H9 (cell line): ENCODE measurements around the gene THRB. TPM values are rescaled to one million over a fixed set of nuclear protein-coding genes. Genes with fewer than 3 reads are reported as not detected.

ENCODE experiments used
- DNase-seq: peaks from one replicate; pipeline ENCODE4 v3.0.0-alpha.2; 2017
- H2AFZ ChIP-seq: one replicate; pipeline ENCODE4 v1.6.1; 2013; ENCODE audit warnings: mild to moderate bottlenecking, low read length, control low read depth, moderate library complexity
- H2AK5ac ChIP-seq: 2 replicates; pipeline ENCODE4 v1.6.1; 2013; ENCODE audit warnings: low read length, control low read depth, mixed read lengths; ENCODE audit not compliant: insufficient read length
- H2BK120ac ChIP-seq: one replicate; pipeline ENCODE4 v1.6.1; 2013; ENCODE audit warnings: low read depth, mild to moderate bottlenecking, low read length, control low read depth, inconsistent platforms; ENCODE audit not compliant: poor library complexity, severe bottlenecking
- H2BK12ac ChIP-seq: 2 replicates; pipeline ENCODE4 v1.6.1; 2013; ENCODE audit warnings: low read length, control low read depth, mixed read lengths, low read depth; ENCODE audit not compliant: insufficient read length
- H2BK15ac ChIP-seq: 2 replicates; pipeline ENCODE4 v1.6.1; 2013; ENCODE audit warnings: low read depth, low read length, control low read depth
- H2BK20ac ChIP-seq: one replicate; pipeline ENCODE4 v1.6.1; 2013; ENCODE audit warnings: low read depth, mild to moderate bottlenecking, low read length, control low read depth, inconsistent platforms; ENCODE audit not compliant: poor library complexity, severe bottlenecking
- H2BK5ac ChIP-seq: 2 replicates; pipeline ENCODE4 v1.6.1; 2013; ENCODE audit warnings: low read length, control low read depth, mixed read lengths; ENCODE audit not compliant: insufficient read length
- H3K14ac ChIP-seq: 2 replicates; pipeline ENCODE4 v1.6.1; 2013; ENCODE audit warnings: low read length, control low read depth; ENCODE audit not compliant: insufficient read depth
- H3K18ac ChIP-seq: 2 replicates; pipeline ENCODE4 v1.6.1; 2013; ENCODE audit warnings: low read depth, mild to moderate bottlenecking, mixed read lengths, low read length, control low read depth; ENCODE audit not compliant: insufficient read length
- H3K23ac ChIP-seq: 2 replicates; pipeline ENCODE4 v1.6.1; 2013; ENCODE audit warnings: low read length, control low read depth, mixed read lengths, low read depth; ENCODE audit not compliant: insufficient read length
- H3K23me2 ChIP-seq: 2 replicates; pipeline ENCODE4 v1.6.1; 2013; ENCODE audit warnings: low read depth, mild to moderate bottlenecking, mixed read lengths, low read length, control low read depth; ENCODE audit not compliant: insufficient read length, poor library complexity, severe bottlenecking
- H3K27ac ChIP-seq: 2 replicates; pipeline ENCODE4 v1.5.1; 2013; ENCODE audit warnings: low read length, control low read depth, mixed read lengths, low read depth; ENCODE audit not compliant: insufficient read length
- H3K27me3 ChIP-seq: 2 replicates; pipeline ENCODE4 v1.6.1; 2013; ENCODE audit warnings: low read length, control low read depth, inconsistent platforms; ENCODE audit not compliant: insufficient read depth
- H3K4ac ChIP-seq: 2 replicates; pipeline ENCODE4 v1.6.1; 2013; ENCODE audit warnings: low read depth, mild to moderate bottlenecking, control low read depth, inconsistent platforms, low read length, moderate library complexity
- H3K4me1 ChIP-seq: 2 replicates; pipeline ENCODE4 v1.6.1; 2013; ENCODE audit warnings: low read length, control low read depth, inconsistent platforms; ENCODE audit not compliant: insufficient read depth
- H3K4me2 ChIP-seq: 2 replicates; pipeline ENCODE4 v1.6.1; 2013; ENCODE audit warnings: low read length, control low read depth, mixed read lengths; ENCODE audit not compliant: insufficient read length, insufficient read depth
- H3K56ac ChIP-seq: 2 replicates; pipeline ENCODE4 v1.6.1; 2013; ENCODE audit warnings: low read depth, mild to moderate bottlenecking, mixed read lengths, low read length, control low read depth; ENCODE audit not compliant: insufficient read length
- H3K79me1 ChIP-seq: 2 replicates; pipeline ENCODE4 v1.6.1; 2013; ENCODE audit warnings: low read depth, mild to moderate bottlenecking, moderate library complexity, low read length, control low read depth, inconsistent platforms; ENCODE audit not compliant: insufficient read depth, poor library complexity, severe bottlenecking
- H3K79me2 ChIP-seq: 2 replicates; pipeline ENCODE4 v1.6.1; 2013; ENCODE audit warnings: low read length, control low read depth, inconsistent platforms; ENCODE audit not compliant: insufficient read depth
- H3K9ac ChIP-seq: 2 replicates; pipeline ENCODE4 v1.6.1; 2013; ENCODE audit warnings: low read length, control low read depth, mixed read lengths; ENCODE audit not compliant: insufficient read length; ENCODE audit errors: extremely low read depth
- H3K9me3 ChIP-seq: one replicate; pipeline ENCODE4 v1.6.1; 2013; ENCODE audit warnings: low read depth, low read length, inconsistent platforms; ENCODE audit not compliant: control insufficient read depth
- H3T11ph ChIP-seq: one replicate; pipeline ENCODE4 v1.6.1; 2013; ENCODE audit warnings: mild to moderate bottlenecking, low read length, control low read depth, inconsistent platforms
- H4K20me1 ChIP-seq: one replicate; pipeline ENCODE4 v1.6.1; 2013; ENCODE audit not compliant: control insufficient read depth, insufficient read length, insufficient read depth
- H4K5ac ChIP-seq: 2 replicates; pipeline ENCODE4 v1.6.1; 2013; ENCODE audit warnings: low read depth, mild to moderate bottlenecking, mixed read lengths, low read length, control low read depth; ENCODE audit not compliant: insufficient read length
- H4K8ac ChIP-seq: replicated peaks from 2 replicates; pipeline ENCODE4 v1.6.1; 2013; ENCODE audit warnings: low read length, control low read depth, mixed read lengths, low read depth; ENCODE audit not compliant: insufficient read length
- H4K91ac ChIP-seq: 2 replicates; pipeline ENCODE4 v1.6.1; 2013; ENCODE audit warnings: low read depth, mild to moderate bottlenecking, moderate library complexity, mixed read lengths, low read length, control low read depth; ENCODE audit not compliant: insufficient read length
- H3K27ac Mint-ChIP-seq, 3 experiments: 2 replicates in 2 of 3; 3 replicates in 1 of 3; pipeline ENCODE4 v1.8.0; 2020 to 2021; ENCODE audit warnings: mixed read lengths in 3 of 3, mild to moderate bottlenecking in 1 of 3, moderate library complexity in 1 of 3
- H3K27me3 Mint-ChIP-seq: 2 replicates; pipeline ENCODE4 v1.8.0; 2021; ENCODE audit warnings: low read depth, mild to moderate bottlenecking, moderate library complexity, mixed read lengths
- H3K36me3 Mint-ChIP-seq, 3 experiments: 2 replicates in 2 of 3; 3 replicates in 1 of 3; pipeline ENCODE4 v1.8.0; 2020 to 2021; ENCODE audit warnings: low read depth in 3 of 3, mixed read lengths in 3 of 3; ENCODE audit not compliant: insufficient read depth in 1 of 3
- H3K4me1 Mint-ChIP-seq, 2 experiments: 2 replicates each; pipeline ENCODE4 v1.8.0; 2020; ENCODE audit warnings: mixed read lengths in 2 of 2
- H3K4me3 Mint-ChIP-seq, 2 experiments: 2 replicates in 1 of 2; 3 replicates in 1 of 2; pipeline ENCODE4 v1.8.0; 2020 to 2021; ENCODE audit warnings: mild to moderate bottlenecking in 2 of 2, mixed read lengths in 2 of 2, moderate library complexity in 1 of 2
- H3K9me3 Mint-ChIP-seq, 2 experiments: 2 replicates in 1 of 2; 3 replicates in 1 of 2; pipeline ENCODE4 v1.8.0; 2020; ENCODE audit warnings: mild to moderate bottlenecking in 2 of 2, mixed read lengths in 2 of 2, moderate library complexity in 1 of 2
- WGBS: extraction: QIAGEN DNeasy Blood & Tissue Kit; methylation state at CpG from one replicate; pipeline ENCODE4 v1.1.7; 2013; ENCODE audit warnings: missing lambda C conversion rate, low lambda C conversion rate, mixed read lengths; ENCODE audit not compliant: insufficient read length; ENCODE audit errors: extremely low coverage; 5-methylcytosine and 5-hydroxymethylcytosine counted together
- total RNA-seq: library from RNA; stranded (reverse); gene quantifications from 2 replicates; pipeline ENCODE4 v1.2.1, GENCODE V29; 2021
- TF ChIP-seq, protein P1 (sequence below): fragments of 200-600 bp; sonication (generic); conservative IDR thresholded peaks from 3 replicates; pipeline ENCODE4 v1.8.0; 2021; ENCODE audit warnings: antibody characterized with exemption, mild to moderate bottlenecking

Gene THRB
- total RNA-seq, 1 experiment from 2014 or later: 8.6 TPM

DNA sequence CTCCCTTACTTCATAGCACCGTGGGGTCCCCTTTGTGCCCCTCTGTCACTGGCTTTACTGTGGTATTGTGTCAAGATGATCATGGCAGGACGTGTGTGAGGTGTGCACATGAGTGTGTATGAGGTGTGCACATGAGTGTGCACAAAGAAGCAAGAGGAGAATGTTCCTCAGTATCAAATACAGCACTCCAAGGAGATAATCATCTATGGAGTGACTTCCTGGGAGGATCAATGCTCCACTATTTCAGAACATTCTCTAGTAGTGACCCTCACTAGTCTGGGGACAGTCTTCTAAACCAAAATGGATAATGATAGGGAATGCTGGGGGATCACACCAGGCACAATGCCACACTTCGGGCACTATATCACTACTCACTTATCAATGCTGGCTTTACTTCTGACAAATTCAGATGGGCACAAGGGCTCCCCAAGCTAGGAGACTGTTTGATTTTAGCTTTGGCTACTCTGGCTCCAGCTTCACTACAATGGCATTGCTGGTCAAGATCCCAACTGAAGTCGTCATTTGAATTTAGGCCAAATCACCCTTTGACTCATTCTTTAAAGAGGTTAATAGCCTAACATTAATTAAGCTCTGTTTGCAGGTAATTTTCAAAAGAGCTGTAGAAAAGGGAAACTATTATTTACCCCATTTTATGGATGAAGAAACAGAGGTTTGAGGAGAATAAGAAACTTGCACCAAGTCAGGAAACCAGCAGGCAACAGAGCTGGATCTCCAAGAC, 124.1 kb downstream of the THRB start:
- Histone ChIP-seq H2BK20ac (no peak overlapping the region), H2BK15ac (no peak overlapping the region), H4K20me1 (no peaks in the 10 kb centered on the region), H3K23me2 (no peaks in the 10 kb centered on the region), H3K4me1 (no peaks in the 10 kb centered on the region), H3K14ac (no peak overlapping the region), H3K9ac (no peak overlapping the region), H3K23ac (no peak overlapping the region), H3K27ac (no peak overlapping the region), H3K79me2 (no peaks in the 10 kb centered on the region), H3K27me3 (no peaks in the 10 kb centered on the region), H3K9me3 (no peaks in the 10 kb centered on the region), H3K4ac (no peak overlapping the region), H3K56ac (no peak overlapping the region), H4K8ac (no peak overlapping the region), H3T11ph (no peak overlapping the region), H3K18ac (no peak overlapping the region), H2BK12ac (no peak overlapping the region), H3K4me2 (no peak overlapping the region), H4K91ac (no peak overlapping the region), H4K5ac (no peak overlapping the region), H2BK5ac (no peak overlapping the region), H3K79me1 (no peaks in the 10 kb centered on the region), H2BK120ac (no peak overlapping the region), H2AK5ac (no peak overlapping the region), H2AFZ (no peak overlapping the region)
- H3K27me3 Mint-ChIP-seq: no peaks in the 10 kb centered on the region
- H3K4me3 Mint-ChIP-seq: no peak overlapping the region
- DNase-seq: no peak
- H3K9me3 Mint-ChIP-seq: no peaks in the 10 kb centered on the region
- no peak overlapping the region; a peak in 1 of 7 replicates for H3K27ac Mint-ChIP-seq
- no peaks in the 10 kb centered on the region for H3K36me3 Mint-ChIP-seq
- H3K4me1 Mint-ChIP-seq: peaks cover 4 to 5% of the 10 kb centered on the region in 2 experiments; a peak in 3 of 4 replicates
- WGBS: no CpG with 5 or more reads among the region's 4 CpGs
- TF ChIP-seq, protein P1, sequence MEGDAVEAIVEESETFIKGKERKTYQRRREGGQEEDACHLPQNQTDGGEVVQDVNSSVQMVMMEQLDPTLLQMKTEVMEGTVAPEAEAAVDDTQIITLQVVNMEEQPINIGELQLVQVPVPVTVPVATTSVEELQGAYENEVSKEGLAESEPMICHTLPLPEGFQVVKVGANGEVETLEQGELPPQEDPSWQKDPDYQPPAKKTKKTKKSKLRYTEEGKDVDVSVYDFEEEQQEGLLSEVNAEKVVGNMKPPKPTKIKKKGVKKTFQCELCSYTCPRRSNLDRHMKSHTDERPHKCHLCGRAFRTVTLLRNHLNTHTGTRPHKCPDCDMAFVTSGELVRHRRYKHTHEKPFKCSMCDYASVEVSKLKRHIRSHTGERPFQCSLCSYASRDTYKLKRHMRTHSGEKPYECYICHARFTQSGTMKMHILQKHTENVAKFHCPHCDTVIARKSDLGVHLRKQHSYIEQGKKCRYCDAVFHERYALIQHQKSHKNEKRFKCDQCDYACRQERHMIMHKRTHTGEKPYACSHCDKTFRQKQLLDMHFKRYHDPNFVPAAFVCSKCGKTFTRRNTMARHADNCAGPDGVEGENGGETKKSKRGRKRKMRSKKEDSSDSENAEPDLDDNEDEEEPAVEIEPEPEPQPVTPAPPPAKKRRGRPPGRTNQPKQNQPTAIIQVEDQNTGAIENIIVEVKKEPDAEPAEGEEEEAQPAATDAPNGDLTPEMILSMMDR: no peak
